ENCODE measurements around the gene OPRM1. TPM values are rescaled to one million over a fixed set of nuclear protein-coding genes. Genes with fewer than 3 reads are reported as not detected.
"Not testable (repeated sequence)": the region's sequence is repeated elsewhere in the genome, so short reads cannot be mapped to it uniquely, and the experiment has no call there.

OPRM1 gene
- total RNA-seq, 2 donors from 2014 or later: 3.1 TPM; not detected in 1

DNA sequence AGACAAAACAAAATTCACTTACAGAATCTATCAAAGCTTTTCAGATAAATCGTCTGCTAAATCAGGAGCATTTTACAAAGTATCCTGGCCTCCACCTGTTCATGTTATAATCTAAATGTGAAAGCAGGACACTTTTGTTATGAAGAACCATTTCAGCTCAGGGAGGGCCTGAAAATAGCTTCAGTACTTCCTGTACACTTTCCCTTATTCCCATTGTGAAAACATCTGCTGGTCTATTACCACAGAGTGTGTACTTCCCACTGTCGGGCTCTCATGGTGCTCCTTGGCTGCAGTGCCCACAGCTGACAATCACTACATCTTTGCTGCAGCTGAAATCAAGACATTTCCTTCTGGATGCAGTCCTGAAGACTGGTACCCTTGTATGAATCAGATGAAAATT, 128.1 kb downstream of the OPRM1 start:
- intact Hi-C loops (cut with DNase I): no loop called here
- H3K27ac ChIP-seq: no peak overlapping the region
- H3K9me3 ChIP-seq: no peaks in the 10 kb centered on the region
- DNase-seq: peak in 1 of 4 donors; percentile 22
- no peaks in the 10 kb centered on the region for H3K27me3 ChIP-seq
- no peaks in the 10 kb centered on the region for H3K4me1 ChIP-seq
- WGBS, 2 donors: 75 to 85% methylated on average over 2 of the region's 2 CpGs
- TF ChIP-seq POLR2A (IDR thresholded peaks at IDR 0.05): no peak
- TF ChIP-seq, protein P1, sequence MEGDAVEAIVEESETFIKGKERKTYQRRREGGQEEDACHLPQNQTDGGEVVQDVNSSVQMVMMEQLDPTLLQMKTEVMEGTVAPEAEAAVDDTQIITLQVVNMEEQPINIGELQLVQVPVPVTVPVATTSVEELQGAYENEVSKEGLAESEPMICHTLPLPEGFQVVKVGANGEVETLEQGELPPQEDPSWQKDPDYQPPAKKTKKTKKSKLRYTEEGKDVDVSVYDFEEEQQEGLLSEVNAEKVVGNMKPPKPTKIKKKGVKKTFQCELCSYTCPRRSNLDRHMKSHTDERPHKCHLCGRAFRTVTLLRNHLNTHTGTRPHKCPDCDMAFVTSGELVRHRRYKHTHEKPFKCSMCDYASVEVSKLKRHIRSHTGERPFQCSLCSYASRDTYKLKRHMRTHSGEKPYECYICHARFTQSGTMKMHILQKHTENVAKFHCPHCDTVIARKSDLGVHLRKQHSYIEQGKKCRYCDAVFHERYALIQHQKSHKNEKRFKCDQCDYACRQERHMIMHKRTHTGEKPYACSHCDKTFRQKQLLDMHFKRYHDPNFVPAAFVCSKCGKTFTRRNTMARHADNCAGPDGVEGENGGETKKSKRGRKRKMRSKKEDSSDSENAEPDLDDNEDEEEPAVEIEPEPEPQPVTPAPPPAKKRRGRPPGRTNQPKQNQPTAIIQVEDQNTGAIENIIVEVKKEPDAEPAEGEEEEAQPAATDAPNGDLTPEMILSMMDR (IDR thresholded peaks at IDR 0.05): no peak
- H3K4me3 ChIP-seq: no peak overlapping the region
- no peak for ATAC-seq
- no peaks in the 10 kb centered on the region for H3K36me3 ChIP-seq (replicated peaks in 1 of 2; ENCODE audit: insufficient read depth in 1 of 2, low read depth in 2 of 2)

DNA sequence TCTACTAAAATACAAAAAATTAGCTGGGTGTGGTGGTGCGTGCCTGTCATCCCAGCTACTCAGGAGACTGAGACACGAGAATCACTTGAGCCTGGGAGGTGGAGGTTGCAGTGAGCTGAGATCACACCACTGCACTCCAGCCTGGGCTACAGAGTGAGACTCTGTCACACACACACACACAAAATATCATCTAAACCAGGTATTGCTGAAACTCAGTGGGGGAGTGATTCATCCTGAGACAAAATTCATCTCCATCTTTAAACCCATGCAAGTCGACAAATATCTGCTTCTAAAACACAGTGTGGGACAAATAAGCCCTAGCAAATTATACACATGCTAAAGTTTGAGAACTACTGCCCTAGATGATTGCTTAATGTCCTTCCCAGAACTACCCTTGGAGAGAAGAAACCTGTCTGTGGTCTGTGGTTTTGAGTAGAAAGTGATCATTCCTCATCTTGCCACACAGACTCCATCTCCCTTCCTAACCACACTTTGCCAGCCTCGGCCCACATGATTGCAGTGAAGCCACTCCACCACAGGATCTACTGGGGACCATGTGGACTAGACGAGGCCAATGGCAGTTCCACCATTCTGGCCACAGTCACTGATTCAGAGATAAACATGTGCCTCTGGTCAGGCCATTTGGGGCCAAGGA, 130.3 kb downstream of the OPRM1 start:
- Histone ChIP-seq H3K36me3 (replicated peaks in 1 of 2; ENCODE audit: insufficient read depth in 1 of 2, low read depth in 2 of 2) (no peaks in the 10 kb centered on the region), H3K27ac (no peak overlapping the region), H3K4me3 (no peak overlapping the region), H3K9me3 (no peaks in the 10 kb centered on the region), H3K4me1 (no peaks in the 10 kb centered on the region), H3K27me3 (no peaks in the 10 kb centered on the region)
- ATAC-seq (no peak), DNase-seq (peak in 1 of 4 donors; percentile 34)
- TF ChIP-seq POLR2A (IDR thresholded peaks at IDR 0.05): no peak
- TF ChIP-seq, protein P1 (IDR thresholded peaks at IDR 0.05): no peak
- intact Hi-C loops (cut with DNase I): no loop called here
- 74 to 85% methylated on average over 5 of the region's 5 CpGs for WGBS, 2 donors

GRCh38 chr6:154170106-154170505, 131.1 kb downstream of the OPRM1 start:
- WGBS, 2 donors: 65 to 72% methylated on average over 2 of the region's 2 CpGs
- Histone ChIP-seq H3K36me3 (replicated peaks in 1 of 2; ENCODE audit: insufficient read depth in 1 of 2, low read depth in 2 of 2) (no peaks in the 10 kb centered on the region), H3K27ac (no peak overlapping the region), H3K4me1 (no peaks in the 10 kb centered on the region), H3K4me3 (no peak overlapping the region), H3K9me3 (no peaks in the 10 kb centered on the region), H3K27me3 (no peaks in the 10 kb centered on the region)
- ATAC-seq: no peak
- no peak for TF ChIP-seq POLR2A (IDR thresholded peaks at IDR 0.05)
- TF ChIP-seq, protein P1 (IDR thresholded peaks at IDR 0.05): no peak
- intact Hi-C loops (cut with DNase I): no loop called here
- no peak for DNase-seq

DNA sequence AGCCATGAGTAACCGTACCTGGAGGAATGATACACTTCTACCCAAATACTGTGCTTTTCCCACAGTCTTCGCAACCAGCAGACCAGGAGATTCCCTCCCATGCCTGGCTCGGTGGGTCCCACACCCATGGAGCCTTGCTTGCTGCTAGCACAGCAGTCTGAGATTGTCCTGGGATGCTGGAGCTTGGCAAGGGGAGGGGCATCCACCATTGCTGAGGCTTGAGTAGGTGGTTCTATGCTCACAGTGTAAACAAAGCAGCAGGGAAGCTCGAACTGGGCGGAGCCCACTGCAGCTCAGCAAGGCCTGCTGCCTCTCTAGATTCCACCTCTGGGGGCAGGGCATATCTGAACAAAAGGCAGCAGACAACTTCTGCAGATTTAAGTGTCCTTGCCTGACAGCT, 133.4 kb downstream of the OPRM1 start:
- H3K4me1 ChIP-seq; H3K9me3 ChIP-seq; H3K27ac ChIP-seq; intact Hi-C loops (cut with DNase I); H3K36me3 ChIP-seq (replicated peaks in 1 of 2; ENCODE audit: insufficient read depth in 1 of 2, low read depth in 2 of 2); H3K4me3 ChIP-seq; DNase-seq; ATAC-seq; H3K27me3 ChIP-seq: not testable (repeated sequence)
- whole genome bisulfite sequencing, 2 donors: 93 to 100% methylated on average over 1 to 4 of the region's 5 CpGs

DNA sequence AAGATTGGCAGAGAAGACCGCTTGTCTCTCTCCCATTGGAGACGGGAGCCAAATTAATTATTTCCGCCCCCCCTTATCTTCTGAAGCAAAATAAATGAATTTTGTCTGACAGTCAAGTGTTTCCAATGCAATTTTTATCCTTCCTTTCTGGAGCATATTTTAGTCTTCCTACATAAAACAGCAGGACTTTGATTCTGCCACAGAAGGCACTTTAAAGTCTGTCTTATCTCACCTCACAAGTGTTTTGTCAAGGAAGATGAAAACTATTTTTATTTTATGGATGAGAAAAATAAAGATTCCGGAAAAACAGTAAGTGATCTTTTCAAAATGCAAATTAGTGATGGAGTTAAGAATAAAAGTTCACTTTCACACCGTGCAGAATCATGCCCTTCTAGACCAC, 140.4 kb downstream of the OPRM1 start:
- Histone ChIP-seq H3K27me3 (no peaks in the 10 kb centered on the region), H3K36me3 (replicated peaks in 1 of 2; ENCODE audit: insufficient read depth in 1 of 2, low read depth in 2 of 2) (peaks cover 0 to 4% of the 10 kb centered on the region in 2 donors), H3K9me3 (no peaks in the 10 kb centered on the region), H3K4me3 (no peak overlapping the region), H3K4me1 (no peaks in the 10 kb centered on the region), H3K27ac (no peak overlapping the region)
- DNase-seq: no peak
- intact Hi-C loops (cut with DNase I): no loop called here
- WGBS, 2 donors: 74 to 79% methylated on average over 5 of the region's 5 CpGs
- TF ChIP-seq POLR2A (IDR thresholded peaks at IDR 0.05): no peak
- TF ChIP-seq, protein P1 (IDR thresholded peaks at IDR 0.05): no peak
- ATAC-seq: no peak

All from body of pancreas (tissue), 4 donors.